Endometrium (tissue), 2 donors: ENCODE results near the gene SF3B1.
"Not testable (repeated sequence)": the region's sequence is repeated elsewhere in the genome, so short reads cannot be mapped to it uniquely, and the experiment has no call there.

ENCODE experiments used
- FAIRE-seq: peaks from 2 replicates; lab custom pipeline; 2012; peaks lifted over from hg19 to GRCh38; lab: Jason Lieb, UNC
- donor health status: control.
- donor health status: control.

Gene SF3B1

GRCh38 chr2:197433780-197434438 is 919 bp downstream of the SF3B1 start:
- no peak for FAIRE-seq

GRCh38 chr2:197432527-197432926 is 2.3 kb downstream of the SF3B1 start:
- not testable (repeated sequence) for FAIRE-seq

GRCh38 chr2:197431858-197432257 is 3.0 kb downstream of the SF3B1 start:
- no peak for FAIRE-seq

- no peak for FAIRE-seq
Observed at GRCh38 chr2:197427986-197428385, 6.8 kb downstream of the SF3B1 start.

GRCh38 chr2:197426723-197427603 is 7.9 kb downstream of the SF3B1 start:
- no peak for FAIRE-seq

- FAIRE-seq: no peak
Observed at GRCh38 chr2:197425550-197425949, 9.3 kb downstream of the SF3B1 start.

- FAIRE-seq: no peak
Observed at GRCh38 chr2:197423307-197423706, 11.5 kb downstream of the SF3B1 start.

- FAIRE-seq: no peak
Observed at GRCh38 chr2:197419438-197419837, 15.4 kb downstream of the SF3B1 start.

- no peak for FAIRE-seq
Observed at GRCh38 chr2:197416268-197416667, 18.6 kb downstream of the SF3B1 start.

- FAIRE-seq: no peak
Observed at GRCh38 chr2:197414515-197414914, 20.3 kb downstream of the SF3B1 start.

- no peak for FAIRE-seq
Observed at GRCh38 chr2:197414039-197414438, 20.8 kb downstream of the SF3B1 start.

- peak; percentile 4 for FAIRE-seq
Observed at GRCh38 chr2:197405582-197405981, 29.2 kb downstream of the SF3B1 start.

- FAIRE-seq: no peak
Observed at GRCh38 chr2:197399887-197400540, 34.8 kb downstream of the SF3B1 start.

- FAIRE-seq: no peak
Observed at GRCh38 chr2:197398913-197399312, 35.9 kb downstream of the SF3B1 start.

GRCh38 chr2:197391220-197391717 is 43.6 kb downstream of the SF3B1 start:
- FAIRE-seq: no peak

GRCh38 chr2:197388866-197389587 is 45.8 kb downstream of the SF3B1 start:
- no peak for FAIRE-seq

GRCh38 chr2:197387179-197387578 is 47.6 kb downstream of the SF3B1 start:
- no peak for FAIRE-seq

GRCh38 chr2:197386242-197386641 is 48.6 kb downstream of the SF3B1 start:
- no peak for FAIRE-seq

GRCh38 chr2:197383825-197384224 is 51.0 kb downstream of the SF3B1 start:
- no peak for FAIRE-seq

- no peak for FAIRE-seq
Observed at GRCh38 chr2:197381641-197382040, 53.2 kb downstream of the SF3B1 start.

GRCh38 chr2:197379918-197380309 is 54.9 kb downstream of the SF3B1 start:
- not testable (repeated sequence) for FAIRE-seq

GRCh38 chr2:197379308-197379917 is 55.4 kb downstream of the SF3B1 start:
- not testable (repeated sequence) for FAIRE-seq
